ENCODE results near the gene NCEH1. TPM values are rescaled to one million over a fixed set of nuclear protein-coding genes. Genes with fewer than 3 reads are reported as not detected.

NCEH1 gene
- polyA plus RNA-seq, 1 experiment = 14.8 TPM

DNA sequence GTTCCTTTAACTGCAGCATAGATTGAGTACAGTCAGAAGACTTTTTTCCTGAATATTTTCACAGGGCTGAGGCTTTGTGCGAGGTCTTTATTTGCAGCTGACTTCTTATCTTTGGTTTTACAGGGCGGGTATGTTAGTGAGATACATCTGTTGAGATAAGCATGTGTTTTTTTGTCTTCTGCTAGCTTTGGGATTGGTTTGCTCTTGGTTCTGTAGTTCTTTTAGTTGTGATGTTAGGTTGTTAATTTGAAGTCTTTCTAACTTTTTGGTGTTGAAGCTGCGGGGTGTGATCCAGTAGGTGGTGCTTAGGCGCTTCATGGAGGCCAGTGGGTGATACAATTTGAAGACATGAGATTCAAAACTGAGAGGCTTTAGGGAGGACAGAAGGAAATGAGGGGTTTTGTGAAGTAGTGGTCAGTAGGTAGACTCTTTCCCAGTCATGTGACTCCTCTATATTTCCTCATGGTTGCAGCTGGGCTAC, 119.7 kb downstream of the NCEH1 start:
- H3K4me3 ChIP-seq (ENCODE audit: low read depth, low read length) = no peak overlapping the region
- ChIA-PET CTCF (no interaction called here), POLR2A (no interaction called here)
- no peaks in the 10 kb centered on the region for H3K36me3 ChIP-seq (ENCODE audit: control insufficient read depth, insufficient read depth, low read length)
- DNase-seq (ENCODE audit: low read depth) = no peak
- 0 out of 2 replicates have a peak, but pooled peaks cover 1% of the 10 kb centered on the region for H3K27me3 ChIP-seq (ENCODE audit: control insufficient read depth, insufficient read depth, low read length)
- TF ChIP-seq, protein P1, sequence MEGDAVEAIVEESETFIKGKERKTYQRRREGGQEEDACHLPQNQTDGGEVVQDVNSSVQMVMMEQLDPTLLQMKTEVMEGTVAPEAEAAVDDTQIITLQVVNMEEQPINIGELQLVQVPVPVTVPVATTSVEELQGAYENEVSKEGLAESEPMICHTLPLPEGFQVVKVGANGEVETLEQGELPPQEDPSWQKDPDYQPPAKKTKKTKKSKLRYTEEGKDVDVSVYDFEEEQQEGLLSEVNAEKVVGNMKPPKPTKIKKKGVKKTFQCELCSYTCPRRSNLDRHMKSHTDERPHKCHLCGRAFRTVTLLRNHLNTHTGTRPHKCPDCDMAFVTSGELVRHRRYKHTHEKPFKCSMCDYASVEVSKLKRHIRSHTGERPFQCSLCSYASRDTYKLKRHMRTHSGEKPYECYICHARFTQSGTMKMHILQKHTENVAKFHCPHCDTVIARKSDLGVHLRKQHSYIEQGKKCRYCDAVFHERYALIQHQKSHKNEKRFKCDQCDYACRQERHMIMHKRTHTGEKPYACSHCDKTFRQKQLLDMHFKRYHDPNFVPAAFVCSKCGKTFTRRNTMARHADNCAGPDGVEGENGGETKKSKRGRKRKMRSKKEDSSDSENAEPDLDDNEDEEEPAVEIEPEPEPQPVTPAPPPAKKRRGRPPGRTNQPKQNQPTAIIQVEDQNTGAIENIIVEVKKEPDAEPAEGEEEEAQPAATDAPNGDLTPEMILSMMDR (IDR thresholded peaks at IDR 0.05; ENCODE audit: insufficient read depth, low read depth, low read length) = no peak

DNA sequence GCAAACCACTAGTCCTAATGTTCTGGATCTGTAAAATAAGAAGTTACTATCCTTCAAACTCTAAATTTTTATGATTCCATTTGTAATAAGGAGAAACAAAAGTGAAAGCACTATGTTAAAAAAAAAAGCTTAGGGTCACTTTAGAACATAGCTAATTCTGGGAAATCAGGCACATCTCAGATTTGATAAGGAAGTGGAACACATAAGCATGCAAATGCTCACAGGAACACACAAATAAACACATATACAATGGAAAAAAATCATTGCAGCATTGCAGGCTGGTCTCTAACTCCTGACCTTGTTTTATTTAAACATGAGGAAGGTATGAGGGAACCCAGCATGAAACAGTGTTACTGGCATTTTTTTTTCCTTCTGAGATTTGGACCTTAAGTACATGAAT, 124.4 kb downstream of the NCEH1 start:
- DNase-seq (ENCODE audit: low read depth) = no peak
- Histone ChIP-seq H3K36me3 (ENCODE audit: control insufficient read depth, insufficient read depth, low read length) (no peaks in the 10 kb centered on the region), H3K27me3 (ENCODE audit: control insufficient read depth, insufficient read depth, low read length) (0 out of 2 replicates have a peak, but pooled peaks cover 1% of the 10 kb centered on the region), H3K4me3 (ENCODE audit: low read depth, low read length) (no peak overlapping the region)
- POLR2A ChIA-PET = no interaction called here
- TF ChIP-seq, protein P1 (IDR thresholded peaks at IDR 0.05; ENCODE audit: insufficient read depth, low read depth, low read length) = no peak
- CTCF ChIA-PET = interaction anchor here (0.9 kb wide), 1 partner anchor 9 kb away, joined by 3 read pairs; no protein-coding TSS in a partner anchor

DNA sequence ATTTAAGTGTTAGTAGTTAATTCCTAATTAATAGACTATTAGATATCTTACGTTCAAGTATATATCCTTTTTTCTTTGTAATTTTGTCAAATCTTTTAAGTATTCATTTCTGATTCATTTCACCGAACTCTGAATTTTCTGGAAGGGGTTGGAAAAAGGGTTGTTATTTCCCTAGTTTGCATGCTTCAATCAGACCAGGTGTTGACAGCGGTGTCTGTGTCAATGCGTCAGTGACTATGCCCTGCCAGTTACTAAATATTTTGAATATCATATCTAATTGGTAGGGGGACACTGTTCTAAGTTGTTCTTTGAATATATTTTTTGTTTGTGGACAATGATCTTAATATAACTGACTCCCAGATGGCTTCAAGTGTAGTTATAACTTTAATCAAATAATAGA, 124.9 kb downstream of the NCEH1 start:
- no peaks in the 10 kb centered on the region for H3K36me3 ChIP-seq (ENCODE audit: control insufficient read depth, insufficient read depth, low read length)
- H3K4me3 ChIP-seq (ENCODE audit: low read depth, low read length) = no peak overlapping the region
- TF ChIP-seq, protein P1 (IDR thresholded peaks at IDR 0.05; ENCODE audit: insufficient read depth, low read depth, low read length) = no peak
- ChIA-PET POLR2A (no interaction called here), CTCF (no interaction called here)
- no peak for DNase-seq (ENCODE audit: low read depth)
- 0 out of 2 replicates have a peak, but pooled peaks cover 1% of the 10 kb centered on the region for H3K27me3 ChIP-seq (ENCODE audit: control insufficient read depth, insufficient read depth, low read length)

DNA sequence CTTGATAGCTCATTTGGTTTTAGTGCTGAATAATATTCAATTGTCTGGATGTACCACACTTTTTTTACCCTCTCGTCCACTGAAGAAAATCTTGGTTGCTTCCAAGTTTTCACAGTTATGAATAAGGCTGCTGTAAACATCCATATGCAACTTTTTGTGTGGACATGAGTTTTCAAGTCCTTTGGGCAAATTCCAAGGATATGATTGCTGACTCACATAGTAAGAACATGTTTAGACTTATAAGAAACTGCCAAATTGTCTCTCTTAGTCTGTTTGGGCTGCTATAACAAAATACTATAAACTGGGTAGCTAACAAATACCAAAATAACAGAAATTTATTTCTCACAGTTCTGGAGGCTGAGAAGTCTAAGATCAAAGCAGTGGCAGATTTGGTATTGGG, 128.2 kb downstream of the NCEH1 start:
- ChIA-PET CTCF (no interaction called here), POLR2A (no interaction called here)
- H3K27me3 ChIP-seq (ENCODE audit: control insufficient read depth, insufficient read depth, low read length) = no peaks in the 10 kb centered on the region
- H3K36me3 ChIP-seq (ENCODE audit: control insufficient read depth, insufficient read depth, low read length) = no peaks in the 10 kb centered on the region
- H3K4me3 ChIP-seq (ENCODE audit: low read depth, low read length) = no peak overlapping the region
- no peak for DNase-seq (ENCODE audit: low read depth)
- TF ChIP-seq, protein P1 (IDR thresholded peaks at IDR 0.05; ENCODE audit: insufficient read depth, low read depth, low read length) = no peak

DNA sequence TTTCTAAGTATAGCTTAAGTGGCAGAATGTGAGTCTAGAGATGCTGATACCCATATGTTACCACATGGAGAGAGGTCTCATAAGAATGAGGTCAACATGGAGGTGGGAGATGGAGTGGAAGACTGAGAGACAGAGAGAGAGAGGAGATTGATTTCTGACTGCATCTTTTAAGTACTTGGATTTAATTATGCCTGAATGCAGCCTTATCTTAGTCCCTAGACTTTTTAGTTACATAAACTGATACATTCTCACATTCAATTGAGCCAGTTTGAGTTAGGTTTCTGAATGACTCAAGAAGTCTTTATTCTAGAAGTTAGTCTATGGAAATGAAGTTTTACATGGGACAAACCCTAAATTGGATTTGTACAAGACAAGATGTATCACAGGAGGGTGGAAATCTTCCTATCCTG, 129.1 kb downstream of the NCEH1 start:
- POLR2A ChIA-PET = no interaction called here

More for the DNA sequence above, 129.1 kb downstream of the NCEH1 start:
- Histone ChIP-seq H3K36me3 (ENCODE audit: control insufficient read depth, insufficient read depth, low read length) (no peaks in the 10 kb centered on the region), H3K4me3 (ENCODE audit: low read depth, low read length) (no peak overlapping the region), H3K27me3 (ENCODE audit: control insufficient read depth, insufficient read depth, low read length) (no peaks in the 10 kb centered on the region)
- TF ChIP-seq, protein P1 (IDR thresholded peaks at IDR 0.05; ENCODE audit: insufficient read depth, low read depth, low read length) = no peak
- CTCF ChIA-PET = no interaction called here
- no peak for DNase-seq (ENCODE audit: low read depth)

Data from BJ (cell line).